ENCODE results near the gene METTL26. TPM values are rescaled to one million over a fixed set of nuclear protein-coding genes. Genes with fewer than 3 reads are reported as not detected.

Gene METTL26
- total and polyA plus RNA-seq, 2 of the 8 experiments (the other 6 are each of a cell fraction or from before 2014, with no cell fraction given): 100 to 186 TPM

GRCh38 chr16:644556-644955 lies 8.5 kb upstream of the METTL26 start:
- no peak overlapping the region for H2BK120ac ChIP-seq (replicated peaks; ENCODE audit: low read depth, low read length)
- no peak overlapping the region for H2BK12ac ChIP-seq (ENCODE audit: low read depth, low read length)
- CTCF ChIA-PET (ENCODE audit: partially characterized antibody): interaction anchor here (1.1 to 3.4 kb wide), 4 partner anchors 9 to 64 kb away, joined by 3 to 22 read pairs (median 3); no protein-coding TSS in a partner anchor
- no peaks in the 10 kb centered on the region for H3K9me3 ChIP-seq (ENCODE audit: insufficient read depth in 2 of 2, low read depth in 1 of 2, low read length in 1 of 2)
- H3K27ac ChIP-seq (ENCODE audit: low read depth, low read length): no peak overlapping the region
- no peak overlapping the region for H4K91ac ChIP-seq (replicated peaks; ENCODE audit: insufficient read length, low read length)
- H2BK20ac ChIP-seq (ENCODE audit: low read length): no peak overlapping the region
- H4K5ac ChIP-seq (ENCODE audit: insufficient read length, low read depth, low read length): no peak overlapping the region
- H2BK15ac ChIP-seq (ENCODE audit: low read length): no peak overlapping the region
- H3K36me3 ChIP-seq (ENCODE audit: control insufficient read depth in 2 of 4, insufficient read depth in 4 of 4, low read length in 3 of 4): no peaks in the 10 kb centered on the region
- no peaks in the 10 kb centered on the region; the same call in 1 of the 2 replicates for H3K79me1 ChIP-seq (ENCODE audit: low read depth, low read length)
- no peak overlapping the region for H3K18ac ChIP-seq (ENCODE audit: extremely low read depth, low read length)
- no peak overlapping the region for H3K14ac ChIP-seq (ENCODE audit: insufficient read length)
- H2AK5ac ChIP-seq (ENCODE audit: low read depth, low read length): no peak overlapping the region
- peaks cover 0 to 13% (median 9%) of the 10 kb centered on the region in 4 experiments; a peak in 6 of 7 replicates for H3K4me1 ChIP-seq (replicated peaks in 1 of 4; ENCODE audit: control insufficient read depth in 3 of 4, insufficient read depth in 4 of 4, low read length in 3 of 4)
- no peak overlapping the region for H3K4ac ChIP-seq (replicated peaks; ENCODE audit: insufficient read length, low read depth, low read length)
- no peak overlapping the region for H3K4me2 ChIP-seq (ENCODE audit: insufficient read depth in 1 of 2, low read depth in 2 of 2, low read length in 2 of 2)
- no peak overlapping the region for H2AFZ ChIP-seq (ENCODE audit: low read length)
- DNase-seq (ENCODE audit: low read depth in 1 of 2, low spot score in 2 of 2) (no peak), FAIRE-seq (no peak)
- no peak overlapping the region for H2BK5ac ChIP-seq (ENCODE audit: low read depth, low read length)
- no peak overlapping the region for H3K9ac ChIP-seq (replicated peaks in 1 of 4; ENCODE audit: extremely low read depth in 1 of 4, low read depth in 3 of 4, low read length in 3 of 4)
- no peak overlapping the region for H3K56ac ChIP-seq (replicated peaks; ENCODE audit: insufficient read length, low read depth, low read length)
- peaks cover 0 to 5% (median 1%) of the 10 kb centered on the region in 4 experiments; a peak in 2 of 7 replicates for H3K27me3 ChIP-seq (replicated peaks in 1 of 4; ENCODE audit: control insufficient read depth in 3 of 4, extremely low read depth in 1 of 4, insufficient read depth in 3 of 4, low read length in 3 of 4)
- H4K20me1 ChIP-seq (replicated peaks in 1 of 2; ENCODE audit: control insufficient read depth in 1 of 2, insufficient read depth in 2 of 2, low read length in 2 of 2): peaks cover 0 to 7% of the 10 kb centered on the region in 2 experiments
- no peak overlapping the region for H3K23ac ChIP-seq (ENCODE audit: insufficient read length)
- POLR2A ChIA-PET (ENCODE audit: partially characterized antibody): interaction anchor here (0.6 to 1.9 kb wide), 3 partner anchors 10 to 14 kb away, joined by 3 to 4 read pairs (median 3); partner anchors contain the start of gene WFIKKN1
- H3K23me2 ChIP-seq (ENCODE audit: low read depth, low read length): peaks cover 14% of the 10 kb centered on the region
- 89% methylated on average over 12 of the region's 12 CpGs; no CpG with 5 or more reads in 1 of the 2 experiments for WGBS, 2 experiments (ENCODE audit: extremely low coverage in 1 of 2, insufficient coverage in 1 of 2, insufficient read length in 1 of 2, insufficient replicate concordance in 2 of 2, low coverage in 1 of 2, low lambda C conversion rate in 2 of 2, missing lambda C conversion rate in 1 of 2)
- peaks cover 0 to 2% of the 10 kb centered on the region in 2 experiments; a peak in 1 of 4 replicates for H3K79me2 ChIP-seq (ENCODE audit: control insufficient read depth in 1 of 2, insufficient read depth in 2 of 2, low read length in 2 of 2)
- H3K4me3 ChIP-seq (ENCODE audit: extremely low read depth in 1 of 4, insufficient read depth in 2 of 4, low read depth in 3 of 4, low read length in 4 of 4): no peak overlapping the region
- no peak overlapping the region for H4K8ac ChIP-seq (ENCODE audit: extremely low read depth, insufficient read depth, low read length)
- TF ChIP-seq CTCF (IDR thresholded peaks at IDR 0.05; ENCODE audit: control extremely low read depth in 1 of 3, insufficient read depth in 1 of 3, low read depth in 1 of 3, low read length in 3 of 3): no peak
- TF ChIP-seq SIN3A (conservative IDR thresholded peaks at IDR 0.05 in 1 of 2, IDR thresholded peaks at IDR 0.05 in 1 of 2; ENCODE audit: low read depth in 1 of 2, low read length in 2 of 2): no peak
- no peak for TF ChIP-seq SP4 (IDR thresholded peaks at IDR 0.05; ENCODE audit: low read length)
- TF ChIP-seq PHF8 (conservative IDR thresholded peaks at IDR 0.05; ENCODE audit: low read depth, low read length): no peak
- no peak for TF ChIP-seq BRCA1 (IDR thresholded peaks at IDR 0.05; ENCODE audit: low read depth, low read length)
- no peak for TF ChIP-seq RBBP5 (IDR thresholded peaks at IDR 0.05; ENCODE audit: borderline replicate concordance, low read depth, low read length)

Measured in H1 (cell line).